Esophagus squamous epithelium (tissue), 5 donors: ENCODE measurements around the gene CXADR. TPM values are rescaled to one million over a fixed set of nuclear protein-coding genes. Genes with fewer than 3 reads are reported as not detected.
"Not testable (repeated sequence)": the region's sequence is repeated elsewhere in the genome, so short reads cannot be mapped to it uniquely, and the experiment has no call there.

Source experiments
- DNase-seq: peaks from one replicate; lab custom pipeline; 2025; lab: John Stamatoyannopoulos, UW
- H3K27ac ChIP-seq, 4 donors: fragments of 200-600 bp; sonication (generic); one replicate each; pipeline ENCODE4 v1.5.1; 2016 to 2019; ENCODE audit warnings: mild to moderate bottlenecking in 1 of 4
- H3K27me3 ChIP-seq, 4 donors: fragments of 200-600 bp; sonication (generic); 1 replicate in 3 of 4; 2 replicates in 1 of 4; pipeline versions ENCODE4 v1.5.1 to v1.6.0; 2017 to 2021; ENCODE audit warnings: antibody characterized with exemption in 1 of 4
- H3K36me3 ChIP-seq, 3 donors: fragments of 200-600 bp; sonication (generic); one replicate each; pipeline ENCODE4 v1.5.1; 2016 to 2019
- H3K4me1 ChIP-seq, 3 donors: fragments of 200-600 bp; sonication (generic); one replicate each; pipeline ENCODE4 v1.5.1; 2017 to 2019
- H3K4me3 ChIP-seq, 4 donors: fragments of 200-600 bp; sonication (generic); 1 replicate in 3 of 4; 2 replicates in 1 of 4; pipeline ENCODE4 v1.5.1; 2016 to 2019; ENCODE audit warnings: mild to moderate bottlenecking in 2 of 4, moderate library complexity in 1 of 4
- H3K9me3 ChIP-seq, 3 donors: fragments of 200-600 bp; sonication (generic); one replicate each; pipeline ENCODE4 v1.5.1; 2016 to 2019
- CTCF ChIP-seq, 6 experiments: fragments of 450-650 bp in 4 of 6; fragments of 200-600 bp in 2 of 6; sonication (generic) in 2 of 6; IDR thresholded peaks; one replicate each; pipeline ENCODE4 v1.5.1; 2016 to 2019; ENCODE audit warnings: antibody characterized with exemption in 6 of 6, mild to moderate bottlenecking in 4 of 6, moderate library complexity in 4 of 6
- POLR2A ChIP-seq, 4 donors: fragments of 450-650 bp; IDR thresholded peaks; one replicate each; pipeline ENCODE4 v1.6.1; 2017; ENCODE audit warnings: antibody characterized with exemption in 4 of 4, mild to moderate bottlenecking in 4 of 4, moderate library complexity in 3 of 4
- WGBS, 2 donors: methylation state at CpG; one replicate each; pipeline ENCODE4 v1.1.5; 2018; 5-methylcytosine and 5-hydroxymethylcytosine counted together
- intact Hi-C: fragments of 100-400 bp; cut with DNase I; formaldehyde crosslinking; loops from one replicate; pipeline ENCODE4 v1.15.0; 2022
- total RNA-seq, 4 donors: library from RNA; depleted of rRNA; stranded (reverse); fragments of >200 nt; gene quantifications; one replicate each; pipeline ENCODE4 v1.1.0, GENCODE V29; 2016
- donor health status: DM: yes; HTN: yes; CAD: no.

Gene CXADR
- total RNA-seq, 4 donors from 2014 or later = 41.2 to 74.8 (median 47.9) TPM

- Histone ChIP-seq H3K9me3 (no peaks in the 10 kb centered on the region), H3K4me3 (no peak overlapping the region), H3K36me3 (no peaks in the 10 kb centered on the region), H3K27ac (no peak overlapping the region), H3K27me3 (no peaks in the 10 kb centered on the region), H3K4me1 (peaks cover 0 to 36% (median 8%) of the 10 kb centered on the region in 3 donors)
- intact Hi-C loops = no loop called here
- 100% methylated on average over 1 of the region's 1 CpG for WGBS, 2 donors
- DNase-seq = no peak
- TF ChIP-seq POLR2A (IDR thresholded peaks at IDR 0.05) = no peak
- TF ChIP-seq CTCF (IDR thresholded peaks at IDR 0.05) = no peak
These were observed 43.1 kb upstream of the CXADR start for GRCh38 chr21:17469727-17470126.

GRCh38 chr21:17472182-17472581, 40.7 kb upstream of the CXADR start:
- H3K27ac ChIP-seq = peak overlapping the region; percentile 44 to 81 (median 74)
- DNase-seq = no peak

DNA sequence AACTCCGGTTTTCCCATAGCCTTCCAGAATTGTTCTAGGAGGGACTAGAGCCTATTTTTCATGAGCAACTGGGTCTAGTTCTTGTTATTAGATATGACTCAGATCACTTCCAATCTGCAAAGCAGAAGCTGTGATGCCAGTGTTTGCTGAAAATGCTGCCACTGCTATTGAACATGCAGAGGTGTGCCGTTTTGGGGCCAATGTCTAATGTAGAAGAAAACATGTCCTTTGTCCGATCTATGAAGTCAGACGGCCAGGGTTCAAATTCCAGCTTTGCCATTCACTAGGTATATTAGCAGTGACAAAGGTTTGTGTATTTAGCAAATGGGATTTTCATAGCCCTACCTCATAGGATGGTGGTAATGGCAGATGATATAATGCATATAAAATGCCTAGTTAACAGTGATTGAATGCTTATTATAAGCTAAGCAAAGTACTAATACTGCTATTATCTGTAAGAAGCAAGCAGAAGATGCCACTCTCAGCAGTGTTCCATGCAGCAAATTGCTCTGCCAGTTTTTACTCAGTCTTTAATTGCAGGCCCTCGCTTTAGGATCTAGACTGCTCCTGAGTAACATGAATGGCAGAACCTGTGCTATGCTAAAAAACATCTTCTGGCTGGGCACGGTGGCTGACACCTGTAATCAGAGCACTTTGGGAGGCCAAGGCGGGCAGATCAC, 40.1 kb upstream of the CXADR start:
- Histone ChIP-seq H3K4me1 (peaks cover 0 to 31% (median 8%) of the 10 kb centered on the region in 3 donors), H3K9me3 (no peaks in the 10 kb centered on the region), H3K27ac (peak overlapping the region; percentile 44 to 81 (median 74)), H3K36me3 (no peaks in the 10 kb centered on the region), H3K27me3 (no peaks in the 10 kb centered on the region), H3K4me3 (no peak overlapping the region)
- no peak for DNase-seq
- intact Hi-C loops = no loop called here
- 65 to 66% methylated on average over 5 to 7 of the region's 7 CpGs for WGBS, 2 donors
- TF ChIP-seq POLR2A (IDR thresholded peaks at IDR 0.05) (no peak), CTCF (IDR thresholded peaks at IDR 0.05) (no peak)

More at GRCh38 chr21:17472182-17472581, 40.7 kb upstream of the CXADR start:
- TF ChIP-seq POLR2A (IDR thresholded peaks at IDR 0.05) (no peak), CTCF (IDR thresholded peaks at IDR 0.05) (no peak)
- Histone ChIP-seq H3K4me1 (peaks cover 0 to 36% (median 8%) of the 10 kb centered on the region in 3 donors), H3K9me3 (no peaks in the 10 kb centered on the region), H3K4me3 (no peak overlapping the region), H3K27me3 (no peaks in the 10 kb centered on the region), H3K36me3 (no peaks in the 10 kb centered on the region)
- WGBS, 2 donors = 33 to 55% methylated on average over 1 of the region's 1 CpG
- intact Hi-C loops = no loop called here

DNA sequence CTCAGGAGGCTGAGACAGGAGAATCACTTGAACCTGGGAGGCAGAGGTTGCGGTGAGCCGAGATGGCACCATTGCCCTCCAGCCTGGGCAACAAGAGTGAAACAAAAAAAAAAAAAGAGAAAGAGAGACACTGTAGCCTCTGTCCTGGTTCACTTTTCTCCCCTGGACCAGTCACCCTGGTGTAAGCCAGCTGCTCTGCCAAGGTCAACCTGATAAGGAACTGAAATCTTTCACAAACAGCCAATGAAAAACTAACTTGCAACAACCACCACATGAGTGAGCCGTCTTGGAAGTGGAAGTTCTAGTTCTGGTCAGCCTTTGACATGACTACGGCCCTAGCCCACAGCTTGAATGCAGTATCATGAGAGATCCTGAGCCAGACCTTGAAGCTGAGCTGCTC, 36.8 kb upstream of the CXADR start:
- Histone ChIP-seq H3K27ac (no peak overlapping the region), H3K9me3 (no peaks in the 10 kb centered on the region), H3K36me3 (no peaks in the 10 kb centered on the region), H3K4me1 (peaks cover 0 to 24% (median 8%) of the 10 kb centered on the region in 3 donors), H3K27me3 (no peaks in the 10 kb centered on the region), H3K4me3 (no peak overlapping the region)
- 79 to 95% methylated on average over 4 of the region's 4 CpGs for WGBS, 2 donors
- no peak for DNase-seq
- TF ChIP-seq POLR2A (IDR thresholded peaks at IDR 0.05) (no peak), CTCF (IDR thresholded peaks at IDR 0.05) (no peak)
- intact Hi-C loops = no loop called here

GRCh38 chr21:17478156-17478555, 34.7 kb upstream of the CXADR start:
- DNase-seq, H3K4me3 ChIP-seq, H3K27me3 ChIP-seq, intact Hi-C loops, H3K27ac ChIP-seq, H3K4me1 ChIP-seq, H3K9me3 ChIP-seq, H3K36me3 ChIP-seq: not testable (repeated sequence)
- 92 to 94% methylated on average over 6 of the region's 6 CpGs for WGBS, 2 donors
